T-helper 1 cell (primary cell): ENCODE results near the gene EHMT1.
"Not testable (repeated sequence)": the region's sequence is repeated elsewhere in the genome, so short reads cannot be mapped to it uniquely, and the experiment has no call there.

ENCODE experiments used
- DNase-seq, 5 donors: peaks; one replicate each; pipeline ENCODE4 v3.0.0-alpha.2; 2012 to 2020

EHMT1 gene

GRCh38 chr9:137763271-137763955, 144.6 kb downstream of the EHMT1 start:
- no peak for DNase-seq

- no peak for DNase-seq
Measured at GRCh38 chr9:137764171-137764671, 145.4 kb downstream of the EHMT1 start.

- no peak for DNase-seq
Measured at GRCh38 chr9:137764981-137765380, 146.2 kb downstream of the EHMT1 start.

- no peak for DNase-seq
Measured at GRCh38 chr9:137765536-137765935, 146.7 kb downstream of the EHMT1 start.

GRCh38 chr9:137771580-137771979, 152.8 kb downstream of the EHMT1 start:
- no peak for DNase-seq

GRCh38 chr9:137772281-137772873, 153.6 kb downstream of the EHMT1 start:
- DNase-seq, result no peak

- DNase-seq, result no peak
Measured at GRCh38 chr9:137774775-137775386, 156.1 kb downstream of the EHMT1 start.

GRCh38 chr9:137776306-137776995, 157.6 kb downstream of the EHMT1 start:
- no peak for DNase-seq

GRCh38 chr9:137777761-137778160, 159.0 kb downstream of the EHMT1 start:
- no peak for DNase-seq

GRCh38 chr9:137778336-137778735, 159.5 kb downstream of the EHMT1 start:
- DNase-seq, result no peak

- no peak for DNase-seq
Measured at GRCh38 chr9:137778914-137779313, 160.1 kb downstream of the EHMT1 start.

- DNase-seq, result not testable (repeated sequence)
Measured at GRCh38 chr9:137780031-137780430, 161.2 kb downstream of the EHMT1 start.

- DNase-seq, result no peak
Measured at GRCh38 chr9:137781906-137782585, 163.2 kb downstream of the EHMT1 start.

GRCh38 chr9:137783521-137783920, 164.7 kb downstream of the EHMT1 start:
- no peak for DNase-seq

GRCh38 chr9:137784046-137784445, 165.2 kb downstream of the EHMT1 start:
- DNase-seq, result no peak

GRCh38 chr9:137784641-137785513, 166.1 kb downstream of the EHMT1 start:
- no peak for DNase-seq

- no peak for DNase-seq
Measured at GRCh38 chr9:137785704-137786161, 166.9 kb downstream of the EHMT1 start.

GRCh38 chr9:137786511-137786920, 167.7 kb downstream of the EHMT1 start:
- no peak for DNase-seq

- no peak for DNase-seq
Measured at GRCh38 chr9:137787381-137787780, 168.6 kb downstream of the EHMT1 start.

- no peak for DNase-seq
Measured at GRCh38 chr9:137787786-137788505, 169.1 kb downstream of the EHMT1 start.
